GM23338 (cell line): ENCODE measurements around the gene TGDS. TPM values are rescaled to one million over a fixed set of nuclear protein-coding genes. Genes with fewer than 3 reads are reported as not detected.

Experiments used
- ATAC-seq: fragments of 200-7000 bp; cut with Tn5 transposase; 3 replicates; pipeline ENCODE4 v1.9.1; 2020
- DNase-seq: peaks from one replicate; pipeline ENCODE4 v3.0.0-alpha.2; 2015; ENCODE audit warnings: low spot score
- H2AFZ ChIP-seq: fragments of 200-600 bp; sonication (generic); 2 replicates; pipeline ENCODE4 v1.8.0; 2016; ENCODE audit warnings: antibody characterized with exemption, mild to moderate bottlenecking, moderate library complexity
- H3F3A ChIP-seq: fragments of 200-600 bp; sonication (generic); replicated peaks from 2 replicates; pipeline ENCODE4 v1.8.0; 2017; ENCODE audit warnings: antibody characterized with exemption, mixed run types, low read depth
- H3K27ac ChIP-seq: fragments of 200-600 bp; sonication (generic); 2 replicates; pipeline ENCODE4 v1.6.1; 2016; ENCODE audit warnings: low read depth
- H3K27me3 ChIP-seq: fragments of 200-600 bp; sonication (generic); 2 replicates; pipeline ENCODE4 v1.8.0; 2016; ENCODE audit warnings: mild to moderate bottlenecking, mixed run types, moderate library complexity; ENCODE audit not compliant: insufficient read depth
- H3K36me3 ChIP-seq: fragments of 200-600 bp; sonication (generic); 2 replicates; pipeline ENCODE4 v1.8.0; 2016; ENCODE audit warnings: mild to moderate bottlenecking; ENCODE audit not compliant: insufficient read depth
- H3K4me1 ChIP-seq: fragments of 200-600 bp; sonication (generic); 2 replicates; pipeline ENCODE4 v1.8.0; 2016; ENCODE audit warnings: mild to moderate bottlenecking, moderate library complexity; ENCODE audit not compliant: insufficient read depth
- H3K4me2 ChIP-seq: fragments of 200-600 bp; sonication (generic); 2 replicates; pipeline ENCODE4 v1.7.1; 2017; ENCODE audit warnings: mixed run types
- H3K4me3 ChIP-seq: fragments of 200-600 bp; sonication (generic); 2 replicates; pipeline ENCODE4 v1.6.1; 2016; ENCODE audit warnings: mixed run types
- H3K79me2 ChIP-seq: fragments of 200-600 bp; sonication (generic); replicated peaks from 2 replicates; pipeline ENCODE4 v1.8.0; 2017; ENCODE audit warnings: mild to moderate bottlenecking; ENCODE audit not compliant: insufficient read depth
- H3K9me2 ChIP-seq: fragments of 200-600 bp; sonication (generic); 2 replicates; pipeline ENCODE4 v1.8.0; 2017; ENCODE audit not compliant: insufficient read depth
- H4K20me1 ChIP-seq: fragments of 200-600 bp; sonication (generic); replicated peaks from 2 replicates; pipeline ENCODE4 v1.8.0; 2017; ENCODE audit warnings: mild to moderate bottlenecking; ENCODE audit not compliant: insufficient read depth
- H3K27ac Mint-ChIP-seq: 2 replicates; pipeline ENCODE4 v1.8.0; 2020; ENCODE audit warnings: inconsistent platforms, mild to moderate bottlenecking, moderate library complexity, mixed read lengths
- H3K27me3 Mint-ChIP-seq: 3 replicates; pipeline ENCODE4 v1.8.0; 2022; ENCODE audit warnings: low read depth, mild to moderate bottlenecking, moderate library complexity, mixed read lengths, inconsistent platforms; ENCODE audit not compliant: insufficient read depth, poor library complexity
- H3K36me3 Mint-ChIP-seq: 3 replicates; pipeline ENCODE4 v1.8.0; 2021; ENCODE audit warnings: low read depth, mild to moderate bottlenecking, inconsistent platforms, moderate library complexity, mixed read lengths
- H3K4me1 Mint-ChIP-seq: 3 replicates; pipeline ENCODE4 v1.8.0; 2020; ENCODE audit warnings: mild to moderate bottlenecking, inconsistent platforms, mixed read lengths
- H3K4me3 Mint-ChIP-seq: 3 replicates; pipeline ENCODE4 v1.8.0; 2021; ENCODE audit warnings: moderate library complexity, mild to moderate bottlenecking, inconsistent platforms, mixed read lengths
- H3K9me3 Mint-ChIP-seq: 3 replicates; pipeline ENCODE4 v1.8.0; 2020; ENCODE audit warnings: moderate library complexity, mild to moderate bottlenecking, inconsistent platforms, mixed read lengths
- JUNB ChIP-seq: IDR thresholded peaks from one replicate; pipeline ENCODE4 v1.6.1; 2016; ENCODE audit warnings: antibody characterized with exemption; ENCODE audit not compliant: unreplicated experiment
- NANOG ChIP-seq: IDR thresholded peaks from 2 replicates; pipeline ENCODE4 v1.6.1; 2016; ENCODE audit warnings: antibody characterized with exemption, borderline replicate concordance
- polyA plus RNA-seq: library from polyadenylated mRNA; unstranded; fragments of >200 nt; fragmentation: Nextera tagmentation; extraction: Ambion mirVana; gene quantifications from 2 replicates; pipeline ENCODE4 v1.2.1, GENCODE V29; 2016
- total RNA-seq: library from RNA; depleted of rRNA; stranded (reverse); fragments of >200 nt; shearing (Covaris generic); gene quantifications from 2 replicates; pipeline ENCODE4 v1.2.3, GENCODE V29; 2014
- TF ChIP-seq, protein P1 (sequence below), 2 experiments: fragments of 200-600 bp in 1 of 2; sonication (generic) in 1 of 2; conservative IDR thresholded peaks; 2 replicates each; pipeline versions ENCODE4 v1.5.1 to v1.6.1; 2016 to 2017; ENCODE audit warnings: antibody characterized with exemption in 2 of 2, low read depth in 2 of 2, mild to moderate bottlenecking in 2 of 2, moderate library complexity in 1 of 2
- TF ChIP-seq, protein P2 (sequence below): fragments of 250-450 bp; sonication (Bioruptor Pico); IDR thresholded peaks from 2 replicates; pipeline ENCODE4 v1.5.0; 2020; ENCODE audit warnings: mild to moderate bottlenecking, moderate library complexity

TGDS gene
- total and polyA plus RNA-seq, 2 experiments from 2014 or later = 18.4 to 19.6 TPM

DNA sequence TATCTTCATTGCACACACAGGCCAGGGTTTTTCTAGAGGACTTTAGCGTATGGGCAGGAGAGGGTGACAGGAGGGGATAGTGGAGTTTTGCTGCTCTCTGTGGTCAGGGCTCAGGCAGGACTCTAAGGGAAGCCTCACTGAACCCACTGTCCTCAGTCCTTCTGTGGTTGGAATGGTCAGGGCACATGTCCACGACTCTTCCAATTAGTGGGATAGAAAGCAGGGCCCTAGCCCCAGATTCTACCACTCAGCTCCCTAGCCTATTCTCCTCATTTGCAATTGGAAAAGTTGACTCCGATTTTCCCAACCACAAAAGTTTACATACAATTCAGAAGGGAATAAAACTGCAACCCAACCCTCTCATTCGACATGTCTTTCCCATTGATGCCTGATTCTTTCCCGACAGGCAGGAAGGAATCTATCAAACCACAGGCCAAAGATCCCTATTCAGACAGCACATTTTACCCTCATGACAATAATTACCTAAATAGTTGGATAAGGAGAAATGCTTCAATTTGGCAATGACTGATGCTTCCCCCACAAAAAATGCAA is 38.2 kb downstream of the TGDS start:
- H3K36me3 Mint-ChIP-seq = no peaks in the 10 kb centered on the region
- no peaks in the 10 kb centered on the region for H3K27me3 Mint-ChIP-seq
- H3K4me2 ChIP-seq = no peak overlapping the region
- H3K27me3 ChIP-seq = no peaks in the 10 kb centered on the region
- H4K20me1 ChIP-seq = no peaks in the 10 kb centered on the region
- no peaks in the 10 kb centered on the region for H3K79me2 ChIP-seq
- H3K9me2 ChIP-seq = no peaks in the 10 kb centered on the region
- H3K4me3 ChIP-seq = no peak overlapping the region
- no peaks in the 10 kb centered on the region for H3K9me3 Mint-ChIP-seq
- H3K4me3 Mint-ChIP-seq = no peak overlapping the region
- DNase-seq (no peak), ATAC-seq (no peak)
- H3K4me1 Mint-ChIP-seq = peaks cover 4% of the 10 kb centered on the region; the same call in 1 of the 3 replicates
- no peaks in the 10 kb centered on the region for H3K4me1 ChIP-seq
- H3K27ac ChIP-seq = no peak overlapping the region
- no peaks in the 10 kb centered on the region for H3F3A ChIP-seq
- no peak overlapping the region for H3K27ac Mint-ChIP-seq
- H2AFZ ChIP-seq = no peak overlapping the region
- H3K36me3 ChIP-seq = no peaks in the 10 kb centered on the region
- TF ChIP-seq JUNB = no peak
- TF ChIP-seq, protein P1, sequence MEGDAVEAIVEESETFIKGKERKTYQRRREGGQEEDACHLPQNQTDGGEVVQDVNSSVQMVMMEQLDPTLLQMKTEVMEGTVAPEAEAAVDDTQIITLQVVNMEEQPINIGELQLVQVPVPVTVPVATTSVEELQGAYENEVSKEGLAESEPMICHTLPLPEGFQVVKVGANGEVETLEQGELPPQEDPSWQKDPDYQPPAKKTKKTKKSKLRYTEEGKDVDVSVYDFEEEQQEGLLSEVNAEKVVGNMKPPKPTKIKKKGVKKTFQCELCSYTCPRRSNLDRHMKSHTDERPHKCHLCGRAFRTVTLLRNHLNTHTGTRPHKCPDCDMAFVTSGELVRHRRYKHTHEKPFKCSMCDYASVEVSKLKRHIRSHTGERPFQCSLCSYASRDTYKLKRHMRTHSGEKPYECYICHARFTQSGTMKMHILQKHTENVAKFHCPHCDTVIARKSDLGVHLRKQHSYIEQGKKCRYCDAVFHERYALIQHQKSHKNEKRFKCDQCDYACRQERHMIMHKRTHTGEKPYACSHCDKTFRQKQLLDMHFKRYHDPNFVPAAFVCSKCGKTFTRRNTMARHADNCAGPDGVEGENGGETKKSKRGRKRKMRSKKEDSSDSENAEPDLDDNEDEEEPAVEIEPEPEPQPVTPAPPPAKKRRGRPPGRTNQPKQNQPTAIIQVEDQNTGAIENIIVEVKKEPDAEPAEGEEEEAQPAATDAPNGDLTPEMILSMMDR (conservative IDR thresholded peaks at IDR 0.05; ENCODE audit: low read depth in 2 of 2) = no peak
- TF ChIP-seq, protein P2, sequence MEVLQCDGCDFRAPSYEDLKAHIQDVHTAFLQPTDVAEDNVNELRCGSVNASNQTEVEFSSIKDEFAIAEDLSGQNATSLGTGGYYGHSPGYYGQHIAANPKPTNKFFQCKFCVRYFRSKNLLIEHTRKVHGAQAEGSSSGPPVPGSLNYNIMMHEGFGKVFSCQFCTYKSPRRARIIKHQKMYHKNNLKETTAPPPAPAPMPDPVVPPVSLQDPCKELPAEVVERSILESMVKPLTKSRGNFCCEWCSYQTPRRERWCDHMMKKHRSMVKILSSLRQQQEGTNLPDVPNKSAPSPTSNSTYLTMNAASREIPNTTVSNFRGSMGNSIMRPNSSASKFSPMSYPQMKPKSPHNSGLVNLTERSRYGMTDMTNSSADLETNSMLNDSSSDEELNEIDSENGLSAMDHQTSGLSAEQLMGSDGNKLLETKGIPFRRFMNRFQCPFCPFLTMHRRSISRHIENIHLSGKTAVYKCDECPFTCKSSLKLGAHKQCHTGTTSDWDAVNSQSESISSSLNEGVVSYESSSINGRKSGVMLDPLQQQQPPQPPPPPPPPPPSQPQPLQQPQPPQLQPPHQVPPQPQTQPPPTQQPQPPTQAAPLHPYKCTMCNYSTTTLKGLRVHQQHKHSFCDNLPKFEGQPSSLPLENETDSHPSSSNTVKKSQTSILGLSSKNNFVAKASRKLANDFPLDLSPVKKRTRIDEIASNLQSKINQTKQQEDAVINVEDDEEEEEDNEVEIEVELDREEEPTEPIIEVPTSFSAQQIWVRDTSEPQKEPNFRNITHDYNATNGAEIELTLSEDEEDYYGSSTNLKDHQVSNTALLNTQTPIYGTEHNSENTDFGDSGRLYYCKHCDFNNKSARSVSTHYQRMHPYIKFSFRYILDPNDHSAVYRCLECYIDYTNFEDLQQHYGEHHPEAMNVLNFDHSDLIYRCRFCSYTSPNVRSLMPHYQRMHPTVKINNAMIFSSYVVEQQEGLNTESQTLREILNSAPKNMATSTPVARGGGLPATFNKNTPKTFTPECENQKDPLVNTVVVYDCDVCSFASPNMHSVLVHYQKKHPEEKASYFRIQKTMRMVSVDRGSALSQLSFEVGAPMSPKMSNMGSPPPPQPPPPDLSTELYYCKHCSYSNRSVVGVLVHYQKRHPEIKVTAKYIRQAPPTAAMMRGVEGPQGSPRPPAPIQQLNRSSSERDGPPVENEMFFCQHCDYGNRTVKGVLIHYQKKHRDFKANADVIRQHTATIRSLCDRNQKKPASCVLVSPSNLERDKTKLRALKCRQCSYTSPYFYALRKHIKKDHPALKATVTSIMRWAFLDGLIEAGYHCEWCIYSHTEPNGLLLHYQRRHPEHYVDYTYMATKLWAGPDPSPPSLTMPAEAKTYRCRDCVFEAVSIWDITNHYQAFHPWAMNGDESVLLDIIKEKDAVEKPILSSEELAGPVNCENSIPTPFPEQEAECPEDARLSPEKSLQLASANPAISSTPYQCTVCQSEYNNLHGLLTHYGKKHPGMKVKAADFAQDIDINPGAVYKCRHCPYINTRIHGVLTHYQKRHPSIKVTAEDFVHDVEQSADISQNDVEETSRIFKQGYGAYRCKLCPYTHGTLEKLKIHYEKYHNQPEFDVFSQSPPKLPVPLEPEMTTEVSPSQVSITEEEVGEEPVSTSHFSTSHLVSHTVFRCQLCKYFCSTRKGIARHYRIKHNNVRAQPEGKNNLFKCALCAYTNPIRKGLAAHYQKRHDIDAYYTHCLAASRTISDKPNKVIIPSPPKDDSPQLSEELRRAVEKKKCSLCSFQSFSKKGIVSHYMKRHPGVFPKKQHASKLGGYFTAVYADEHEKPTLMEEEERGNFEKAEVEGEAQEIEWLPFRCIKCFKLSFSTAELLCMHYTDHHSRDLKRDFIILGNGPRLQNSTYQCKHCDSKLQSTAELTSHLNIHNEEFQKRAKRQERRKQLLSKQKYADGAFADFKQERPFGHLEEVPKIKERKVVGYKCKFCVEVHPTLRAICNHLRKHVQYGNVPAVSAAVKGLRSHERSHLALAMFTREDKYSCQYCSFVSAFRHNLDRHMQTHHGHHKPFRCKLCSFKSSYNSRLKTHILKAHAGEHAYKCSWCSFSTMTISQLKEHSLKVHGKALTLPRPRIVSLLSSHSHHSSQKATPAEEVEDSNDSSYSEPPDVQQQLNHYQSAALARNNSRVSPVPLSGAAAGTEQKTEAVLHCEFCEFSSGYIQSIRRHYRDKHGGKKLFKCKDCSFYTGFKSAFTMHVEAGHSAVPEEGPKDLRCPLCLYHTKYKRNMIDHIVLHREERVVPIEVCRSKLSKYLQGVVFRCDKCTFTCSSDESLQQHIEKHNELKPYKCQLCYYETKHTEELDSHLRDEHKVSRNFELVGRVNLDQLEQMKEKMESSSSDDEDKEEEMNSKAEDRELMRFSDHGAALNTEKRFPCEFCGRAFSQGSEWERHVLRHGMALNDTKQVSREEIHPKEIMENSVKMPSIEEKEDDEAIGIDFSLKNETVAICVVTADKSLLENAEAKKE (CRISPR knock-in tag) = no peak

DNA sequence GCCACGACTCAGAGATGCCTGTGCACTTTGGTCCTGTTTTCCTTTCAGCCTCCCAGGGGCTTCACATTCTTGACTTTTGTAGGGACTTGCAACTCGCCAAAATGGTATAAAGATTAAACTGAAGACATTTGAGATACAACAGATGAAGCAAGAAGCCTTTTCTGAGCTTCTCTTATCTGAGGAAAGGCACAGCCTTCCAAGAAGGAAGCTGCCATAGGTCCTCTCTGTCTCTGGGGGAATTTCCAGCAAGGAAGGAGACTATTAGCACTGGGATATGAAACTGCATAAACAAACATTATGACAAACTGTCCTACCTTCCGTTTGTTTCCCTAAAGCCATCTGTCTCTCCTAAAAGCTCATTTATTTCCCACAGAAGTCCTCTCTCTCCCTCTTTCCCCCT is 39.3 kb downstream of the TGDS start:
- Histone ChIP-seq H2AFZ (no peak overlapping the region), H3K4me2 (no peak overlapping the region), H3K4me1 (no peaks in the 10 kb centered on the region), H3K27me3 (no peaks in the 10 kb centered on the region), H3K36me3 (no peaks in the 10 kb centered on the region), H3K4me3 (no peak overlapping the region), H4K20me1 (no peaks in the 10 kb centered on the region), H3K79me2 (no peaks in the 10 kb centered on the region), H3K27ac (no peak overlapping the region), H3F3A (no peaks in the 10 kb centered on the region), H3K9me2 (no peaks in the 10 kb centered on the region)
- Mint-ChIP-seq H3K27ac (no peak overlapping the region), H3K27me3 (peaks cover 1% of the 10 kb centered on the region), H3K9me3 (no peaks in the 10 kb centered on the region), H3K36me3 (no peaks in the 10 kb centered on the region), H3K4me3 (no peak overlapping the region), H3K4me1 (peaks cover 4% of the 10 kb centered on the region; the same call in 1 of the 3 replicates)
- no peak for DNase-seq
- ATAC-seq = no peak
- no peak for TF ChIP-seq NANOG
- TF ChIP-seq, protein P2 (CRISPR knock-in tag) = no peak
